ENCODE measurements around the gene PRMT2.

The PRMT2 gene

DNA sequence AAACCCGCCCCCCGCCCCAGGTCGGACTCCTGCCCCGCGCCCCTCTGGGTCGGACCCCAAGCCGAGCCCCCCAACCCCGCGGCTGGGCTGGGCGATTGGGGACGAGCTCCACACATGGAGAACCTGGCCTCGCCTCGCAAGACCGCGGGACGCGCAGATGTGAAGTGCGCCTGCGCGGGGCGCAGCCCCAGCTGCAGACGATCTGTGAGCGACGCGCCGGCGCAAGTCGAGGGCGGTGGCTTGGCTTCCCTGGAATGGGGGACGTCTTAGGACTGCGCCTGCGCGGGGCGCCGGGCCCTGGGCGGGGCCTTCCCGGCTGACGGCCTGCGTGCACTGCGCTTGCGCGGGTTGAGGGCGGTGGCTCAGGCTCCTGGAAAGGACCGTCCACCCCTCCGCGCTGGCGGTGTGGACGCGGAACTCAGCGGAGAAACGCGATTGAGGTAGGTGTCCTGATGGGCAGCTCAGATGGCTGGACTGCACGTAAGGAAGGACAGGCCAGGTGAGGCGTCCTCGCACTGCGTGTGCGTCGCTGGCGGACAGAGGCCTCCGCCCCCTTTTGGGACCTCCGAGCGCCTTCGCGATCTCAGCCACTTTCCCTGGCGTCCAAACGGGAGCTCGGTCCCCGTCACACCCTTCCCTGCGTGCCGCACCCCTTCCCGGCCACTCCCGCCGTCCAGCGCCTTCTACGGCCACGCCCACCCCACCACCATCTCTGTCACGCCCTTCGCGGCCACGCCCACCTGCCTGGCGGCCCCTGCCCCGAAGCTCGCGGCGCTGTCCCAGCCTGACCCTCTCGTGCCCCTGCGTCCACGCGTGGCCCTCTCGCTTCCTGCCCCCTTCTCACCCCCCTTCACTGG is at the start of gene PRMT2:
Gene PRMT2, plus strand, starts transcription at position 351 of the 857 bp plus-strand sequence. CDS start 1,278 bp downstream, outside the sequence.
- DNase-seq (ENCODE audit: low read depth), result peak; percentile 95

DNA sequence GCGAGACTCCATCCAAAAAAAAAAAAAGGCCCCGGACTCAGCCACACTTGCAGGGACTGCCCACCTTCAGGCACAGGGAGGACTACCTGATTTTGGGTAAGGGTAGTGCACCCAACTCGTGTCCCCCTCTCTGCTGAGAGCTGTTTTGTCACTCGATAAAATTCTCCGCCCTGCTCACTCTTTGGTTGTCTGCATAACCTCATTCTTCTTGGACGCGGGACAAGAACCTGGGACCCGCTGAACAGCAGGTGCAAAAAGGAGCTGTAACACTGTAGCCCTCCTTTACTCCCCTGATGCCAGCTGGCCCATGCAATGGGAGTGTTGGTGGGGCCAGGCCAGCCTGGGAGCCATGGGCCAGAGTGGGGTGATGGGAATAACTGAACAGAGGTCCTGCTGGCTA is 41.2 kb upstream of the PRMT2 start:
- no peak for DNase-seq (ENCODE audit: low read depth)

DNA sequence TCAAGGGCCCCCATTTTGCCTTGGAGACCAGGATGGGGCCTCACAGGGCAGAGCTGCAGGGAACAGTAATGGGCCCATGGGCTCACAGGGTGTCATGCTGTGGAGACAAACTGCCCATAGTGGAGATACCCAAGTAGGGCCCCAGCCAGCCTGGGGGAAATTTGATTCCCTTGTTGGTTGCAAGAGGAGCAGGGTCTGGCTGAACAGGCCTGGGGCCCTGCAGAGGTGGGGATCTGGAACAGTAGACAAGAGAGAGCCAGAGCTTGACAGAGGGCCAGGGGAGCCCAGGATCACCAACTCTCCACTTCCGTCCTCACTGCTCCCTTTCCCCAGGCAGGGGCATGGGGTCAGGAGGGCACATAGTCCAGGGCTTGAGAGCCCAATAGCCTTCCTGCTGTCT is 39.3 kb upstream of the PRMT2 start:
- DNase-seq (ENCODE audit: low read depth), result no peak

DNA sequence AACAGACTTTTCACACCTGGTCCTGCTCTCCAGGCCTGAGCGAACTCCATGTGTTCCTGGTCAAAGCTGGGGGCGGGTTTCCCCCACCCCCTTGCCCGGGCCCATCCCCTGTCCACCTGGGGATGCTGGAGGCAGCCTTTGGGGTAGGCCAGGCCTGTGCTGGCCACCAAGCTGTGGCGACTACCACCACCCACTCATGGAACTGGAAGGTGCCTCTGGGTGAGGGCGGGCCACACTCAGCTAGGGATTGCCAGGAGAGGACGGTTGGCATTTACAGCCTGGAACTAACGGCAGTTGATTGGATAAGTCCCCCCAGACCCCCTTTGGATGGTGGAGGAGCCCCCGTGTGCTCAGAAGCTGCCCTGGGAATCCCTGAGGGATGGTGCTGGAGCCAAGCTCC is 38.4 kb upstream of the PRMT2 start:
- no peak for DNase-seq (ENCODE audit: low read depth)

DNA sequence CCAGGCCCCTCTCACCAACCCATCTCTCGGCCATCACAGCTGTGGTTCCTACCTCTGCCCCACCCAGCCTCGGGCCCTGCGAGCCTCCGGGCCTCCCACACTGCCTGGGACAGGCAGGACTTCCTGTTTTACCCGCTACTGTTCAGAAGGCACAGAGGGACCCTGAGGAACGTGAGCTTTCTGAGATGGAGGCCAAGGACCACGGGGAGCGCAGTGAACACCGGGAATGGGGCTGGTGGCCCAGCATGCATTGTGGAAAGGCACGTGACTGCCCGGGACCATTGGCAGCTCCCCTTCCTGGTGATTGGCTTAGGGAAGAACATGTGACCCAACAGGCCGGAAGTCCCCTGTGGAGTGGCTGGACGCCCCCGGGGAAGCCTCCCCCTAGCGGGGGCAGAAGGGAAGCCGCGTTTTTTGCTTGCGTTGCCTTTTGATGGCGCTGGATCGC is 37.6 kb upstream of the PRMT2 start:
- no peak for DNase-seq (ENCODE audit: low read depth)

- no peak for DNase-seq (ENCODE audit: low read depth)
Measured at GRCh38 chr21:46598581-46599572, 36.6 kb upstream of the PRMT2 start.

GRCh38 chr21:46600305-46600704 is 35.2 kb upstream of the PRMT2 start:
- no peak for DNase-seq (ENCODE audit: low read depth)

DNA sequence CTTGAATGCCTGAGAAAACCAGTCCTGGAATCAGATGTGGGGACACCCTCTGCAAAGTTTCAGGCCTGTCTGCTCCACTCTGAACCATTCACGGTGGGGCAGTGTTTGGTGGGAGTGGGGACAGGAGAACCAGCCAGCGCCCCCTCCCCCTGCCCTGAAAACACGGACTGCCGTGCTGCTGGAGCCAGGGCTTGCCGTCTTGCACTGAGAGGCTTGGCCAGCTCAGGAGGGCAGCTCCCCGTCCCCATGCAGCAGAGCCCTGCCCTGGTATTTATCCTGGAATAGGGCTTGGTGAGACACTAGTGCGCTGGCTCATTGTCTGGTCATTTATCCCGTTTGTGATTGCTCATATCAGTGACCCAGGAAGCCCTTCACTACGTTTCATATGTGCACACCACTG is 34.5 kb upstream of the PRMT2 start:
- DNase-seq (ENCODE audit: low read depth), result no peak

DNA sequence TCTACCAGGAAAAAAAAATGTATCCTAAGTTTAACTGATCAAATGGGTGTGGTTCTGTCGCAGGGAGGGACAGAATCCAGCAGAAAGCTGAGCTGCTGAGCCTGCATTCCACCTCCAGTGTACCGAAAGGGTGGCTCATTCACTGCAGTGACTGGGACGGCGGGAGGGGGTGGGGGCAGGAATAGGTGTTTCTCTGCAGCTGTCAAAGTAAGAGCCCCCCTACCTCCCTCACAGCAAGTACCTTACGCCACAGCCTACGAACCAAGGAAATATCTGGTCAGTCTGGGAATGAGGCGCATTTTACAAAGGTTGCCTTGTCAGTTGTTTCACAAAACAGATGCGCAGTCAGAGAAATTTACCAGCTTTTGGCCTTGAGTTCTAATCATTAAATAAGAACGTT is 32.2 kb upstream of the PRMT2 start:
- DNase-seq (ENCODE audit: low read depth), result no peak

DNA sequence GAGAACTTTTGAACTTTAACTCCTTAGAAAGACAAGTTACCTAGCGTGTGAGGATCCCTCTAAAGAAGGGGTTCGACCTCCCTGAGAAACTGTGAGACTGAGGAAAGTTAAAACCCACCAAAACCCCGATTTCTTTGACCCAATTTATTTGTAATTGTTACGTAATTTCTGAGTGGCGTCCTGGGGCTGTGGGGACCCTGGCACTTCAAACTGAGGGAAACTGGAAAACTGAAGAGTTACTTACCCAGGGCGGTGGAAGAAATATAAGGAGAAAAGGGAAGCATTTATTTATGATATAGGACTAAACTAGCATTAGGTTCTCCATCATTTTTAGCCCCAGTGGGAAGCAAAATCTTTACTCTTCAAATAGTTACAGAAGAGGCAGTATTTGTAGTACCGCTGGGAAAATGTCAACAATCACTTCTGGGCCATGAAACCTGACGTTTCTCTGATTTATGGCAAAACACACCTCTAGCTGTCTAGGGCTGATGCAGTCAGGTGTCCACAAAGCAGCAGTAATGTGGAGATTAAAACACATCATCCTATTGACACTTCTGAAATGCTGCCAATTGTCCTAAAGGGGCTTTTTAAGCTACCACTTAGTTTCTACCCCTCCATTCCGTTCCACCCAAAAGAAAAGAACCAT is 31.0 kb upstream of the PRMT2 start:
- DNase-seq (ENCODE audit: low read depth), result no peak

DNA sequence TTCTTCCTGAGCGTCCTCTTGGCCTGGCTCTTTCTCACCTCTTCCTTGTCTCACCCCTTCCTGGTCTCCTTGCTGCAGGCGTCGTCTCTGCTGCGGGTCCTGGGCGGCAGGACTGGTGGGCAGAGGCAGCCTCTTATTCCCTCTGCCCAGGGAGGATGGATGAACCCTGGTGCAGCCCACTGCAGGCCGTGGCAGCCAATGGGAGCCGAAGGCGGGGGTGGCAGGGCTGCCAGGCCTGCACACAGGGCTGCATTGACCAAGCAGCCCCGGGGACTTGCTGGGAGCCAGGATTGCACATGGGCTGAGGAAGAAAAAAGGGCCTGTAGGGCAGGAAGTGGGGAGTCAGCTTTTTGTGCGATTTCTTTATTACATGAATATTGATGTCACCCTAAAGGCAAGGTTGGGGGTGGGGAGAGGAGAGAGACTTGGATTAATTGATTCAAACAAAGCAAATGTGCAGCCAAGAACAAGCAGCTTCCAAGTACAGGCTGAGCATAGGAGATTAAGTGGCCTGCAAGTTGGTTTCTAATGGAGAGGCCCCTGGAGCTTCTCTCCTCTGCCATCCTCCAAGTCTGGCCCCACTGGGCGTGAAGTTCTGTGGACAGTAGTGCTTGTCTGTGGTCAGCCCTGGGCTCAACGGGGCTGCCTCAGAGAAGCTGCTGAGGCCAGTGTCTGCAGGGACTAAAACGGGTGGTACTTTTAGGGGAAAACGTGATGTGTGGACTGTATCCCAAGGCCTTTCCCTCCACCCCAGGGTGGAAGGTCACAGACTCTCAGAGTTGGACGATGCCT is 30.3 kb upstream of the PRMT2 start, which contains the start of gene S100B:
Gene S100B, minus strand, starts transcription at position 108 of the 792 bp plus-strand sequence. CDS start 2,667 bp downstream, outside the sequence.
- DNase-seq (ENCODE audit: low read depth), result no peak

DNA sequence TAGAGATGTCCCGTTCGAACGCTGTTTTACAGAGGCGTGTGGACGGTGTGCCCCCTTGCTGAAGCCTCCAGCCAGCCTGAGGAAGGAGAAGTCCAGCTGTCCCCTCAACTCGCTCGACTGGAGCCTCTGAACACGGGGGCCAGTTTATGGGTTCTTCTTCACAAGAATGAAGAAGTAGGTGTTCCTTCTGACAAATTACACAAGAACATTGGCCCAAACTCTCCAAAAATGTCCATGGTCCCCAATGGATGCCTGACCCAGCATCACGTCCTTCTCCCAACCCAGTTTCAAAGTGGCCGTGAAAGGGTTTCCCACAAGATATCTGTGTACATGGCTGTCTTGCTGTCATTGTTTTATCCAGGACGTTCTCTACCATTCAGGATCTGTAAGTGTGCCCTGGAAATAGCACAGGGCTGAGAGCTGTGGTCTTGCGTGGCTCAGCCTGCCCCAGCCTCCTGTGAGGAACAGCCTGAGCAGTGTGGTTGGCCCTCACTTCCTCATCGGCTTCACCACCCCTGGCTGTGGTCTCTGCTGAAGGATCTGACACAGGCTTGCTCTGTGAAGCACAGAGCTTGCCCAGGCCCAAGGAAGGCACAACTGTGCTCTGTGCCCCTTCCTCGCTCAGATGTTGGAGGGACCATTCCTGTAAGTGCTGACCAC is 29.6 kb upstream of the PRMT2 start:
- DNase-seq (ENCODE audit: low read depth), result no peak

DNA sequence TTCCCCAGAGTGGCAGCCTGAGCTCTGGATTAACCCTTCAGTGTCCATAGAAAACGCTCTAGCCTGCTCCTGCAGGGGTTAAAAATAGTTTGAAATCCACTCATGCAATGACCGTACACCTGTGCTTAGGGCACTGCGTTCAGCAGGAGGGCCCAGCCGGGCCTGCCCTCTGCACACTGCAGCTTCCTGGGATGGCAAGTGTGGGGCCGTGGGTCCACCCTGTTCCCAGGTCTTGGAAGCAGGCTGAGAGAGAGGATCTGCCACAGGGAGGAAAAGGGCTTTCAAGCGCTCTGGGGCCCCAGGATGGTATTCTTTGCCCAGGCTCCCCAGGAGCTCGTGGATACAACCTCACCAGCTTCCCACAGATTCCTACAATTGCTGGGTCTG is 29.1 kb upstream of the PRMT2 start:
- no peak for DNase-seq (ENCODE audit: low read depth)

DNA sequence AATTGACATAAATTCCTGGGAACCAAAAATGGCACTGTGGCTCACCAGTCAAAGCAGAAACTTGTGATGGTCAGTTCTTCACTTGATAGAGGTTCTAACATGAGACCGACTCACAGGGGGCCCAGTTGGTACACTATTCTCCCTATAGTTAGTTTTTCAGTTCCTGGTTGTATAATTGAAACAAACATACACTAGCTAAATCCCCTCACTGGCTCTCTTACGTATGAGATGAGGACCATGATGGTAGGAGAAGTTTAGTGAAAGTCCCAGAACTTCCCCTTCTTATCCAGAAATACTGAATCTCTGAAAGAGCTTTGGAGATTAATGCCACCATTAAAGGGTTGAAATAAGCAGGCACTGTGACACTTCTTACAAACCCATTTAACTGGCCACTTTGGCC is 27.8 kb upstream of the PRMT2 start:
- DNase-seq (ENCODE audit: low read depth), result no peak

GRCh38 chr21:46608672-46609111 is 26.8 kb upstream of the PRMT2 start:
- no peak for DNase-seq (ENCODE audit: low read depth)

DNA sequence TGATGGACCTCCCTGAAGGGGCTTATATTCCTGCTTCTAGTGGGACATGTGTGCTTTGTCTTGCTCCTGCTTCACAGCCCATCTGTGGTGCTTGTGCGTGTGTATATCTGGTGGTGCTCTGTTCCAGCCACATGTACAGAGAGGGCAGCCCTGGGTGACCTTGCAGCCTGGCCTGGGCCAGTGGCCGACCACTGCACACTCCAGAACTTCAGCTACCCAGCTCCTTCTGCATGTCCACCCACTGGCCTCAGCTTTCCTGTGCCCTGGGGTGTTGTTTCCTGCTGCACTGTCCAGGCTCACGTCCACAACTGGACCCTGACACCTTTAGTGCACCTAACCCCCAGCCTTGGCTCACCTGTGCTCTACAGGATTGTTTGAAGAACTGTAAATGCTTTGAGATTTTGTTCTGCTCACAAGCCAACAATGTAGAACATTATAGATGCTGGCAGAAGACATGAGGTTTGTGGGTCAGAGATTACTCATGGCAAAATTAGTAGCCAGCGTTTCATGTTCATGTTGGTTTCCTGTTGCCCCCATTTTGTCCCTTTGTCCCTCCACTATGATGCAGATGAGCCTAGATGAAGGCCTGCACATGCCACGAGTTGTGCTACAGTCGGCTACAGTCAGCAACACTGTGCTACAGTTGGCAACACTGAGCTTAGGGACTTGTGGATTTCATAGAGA is 25.3 kb upstream of the PRMT2 start:
- DNase-seq (ENCODE audit: low read depth), result no peak

GRCh38 chr21:46613391-46613790 is 22.1 kb upstream of the PRMT2 start:
- DNase-seq (ENCODE audit: low read depth), result no peak

DNA sequence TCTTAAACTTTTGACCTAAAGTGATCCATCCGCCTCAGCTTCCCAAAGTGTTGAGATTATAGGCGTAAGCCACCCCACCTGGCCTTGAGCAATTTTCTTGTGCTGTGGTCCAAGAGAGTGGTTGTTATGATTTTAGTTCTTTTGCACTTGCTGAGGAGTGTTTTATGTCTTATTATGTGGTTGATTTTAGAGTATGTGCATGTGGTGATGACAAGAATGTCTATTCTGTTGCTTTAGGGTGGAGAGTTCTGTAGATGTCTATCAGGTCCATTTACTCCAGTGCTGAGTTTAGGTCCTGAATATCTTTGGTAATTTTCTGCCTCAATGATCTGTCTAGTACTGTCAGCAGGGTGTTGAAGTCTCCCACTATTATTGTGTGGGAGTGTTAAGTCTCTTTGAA is 19.4 kb upstream of the PRMT2 start:
- DNase-seq (ENCODE audit: low read depth), result no peak

- DNase-seq (ENCODE audit: low read depth), result no peak
Measured at GRCh38 chr21:46616656-46617055, 18.8 kb upstream of the PRMT2 start.
